SH-SY5Y (cell line): ENCODE measurements around the gene PTPRD.

Experiments used
- GATA2 ChIP-seq: IDR thresholded peaks from 2 replicates; pipeline ENCODE4 v1.6.1; 2011; ENCODE audit warnings: mild to moderate bottlenecking, low read depth, low read length
- GATA3 ChIP-seq: IDR thresholded peaks from 2 replicates; pipeline ENCODE4 v1.6.1; 2011; ENCODE audit warnings: low read depth, mild to moderate bottlenecking, low read length, moderate library complexity

GRCh38 chr9:8684978-8685708 is 1927.7 kb downstream of the PTPRD start:
- TF ChIP-seq GATA2, result no peak
- no peak for TF ChIP-seq GATA3
